HL-60/S4 (cell line): ENCODE results near the gene PLAAT3.
"Not testable (repeated sequence)": the region's sequence is repeated elsewhere in the genome, so short reads cannot be mapped to it uniquely, and the experiment has no call there.

ENCODE experiments used
- in situ Hi-C: fragments of 300-500 bp; cut with MboI; formaldehyde crosslinking; loops from 2 replicates; pipeline ENCODE4 v1.14.3; 2022; ENCODE audit warnings: low sequenced_read_pairs

PLAAT3 gene

GRCh38 chr11:63614136-63614671 is at the start of gene PLAAT3:
Gene PLAAT3 (minus strand): TSS chr11:63614433. CDS start chr11:63614014, 419 bp downstream.
- in situ Hi-C loops: no loop called here

DNA sequence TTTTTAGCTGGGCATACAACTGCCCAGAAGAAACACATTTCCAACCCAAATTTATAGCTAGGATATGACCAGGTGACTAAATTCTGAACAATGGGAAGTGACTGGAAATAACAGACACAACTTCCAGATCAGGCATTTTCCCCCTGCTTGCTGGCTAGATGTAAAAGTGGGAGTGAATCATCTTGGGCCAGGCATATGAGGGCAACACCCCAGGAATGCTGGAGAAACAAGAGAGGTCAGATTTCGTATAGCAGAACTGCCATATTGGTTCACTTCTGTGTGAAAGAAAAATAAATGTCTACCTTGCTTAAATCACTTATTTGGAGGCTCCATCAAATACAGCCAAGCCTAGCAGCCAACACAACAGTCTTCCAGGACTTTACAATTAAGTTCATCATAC is 49.6 kb upstream of the PLAAT3 start:
- in situ Hi-C loops: no loop called here

- in situ Hi-C loops: no loop called here
Measured at GRCh38 chr11:63660972-63661371, 46.7 kb upstream of the PLAAT3 start.

DNA sequence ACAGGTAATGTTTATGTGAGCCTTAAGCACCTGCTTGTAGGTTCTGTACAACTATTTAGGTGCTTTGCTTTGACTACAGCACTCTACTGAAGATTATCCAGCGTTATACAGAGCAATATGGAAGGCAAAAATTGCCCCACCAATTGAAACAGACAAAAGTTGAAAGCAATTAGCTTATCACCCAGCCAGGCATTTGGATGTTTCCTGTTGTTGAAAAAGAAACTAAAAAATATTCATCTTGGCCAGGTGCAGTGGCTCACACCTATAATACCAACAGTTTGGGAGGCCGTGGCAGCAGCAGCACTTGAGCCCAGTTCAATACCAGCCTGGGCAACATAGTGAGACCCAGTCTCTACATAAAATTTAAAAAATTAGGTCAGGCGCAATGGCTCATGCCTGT is 38.4 kb upstream of the PLAAT3 start:
- in situ Hi-C loops: no loop called here

GRCh38 chr11:63643205-63643604 is 29.0 kb upstream of the PLAAT3 start:
- in situ Hi-C loops: no loop called here

- in situ Hi-C loops: no loop called here
Measured at GRCh38 chr11:63641727-63642126, 27.5 kb upstream of the PLAAT3 start.

DNA sequence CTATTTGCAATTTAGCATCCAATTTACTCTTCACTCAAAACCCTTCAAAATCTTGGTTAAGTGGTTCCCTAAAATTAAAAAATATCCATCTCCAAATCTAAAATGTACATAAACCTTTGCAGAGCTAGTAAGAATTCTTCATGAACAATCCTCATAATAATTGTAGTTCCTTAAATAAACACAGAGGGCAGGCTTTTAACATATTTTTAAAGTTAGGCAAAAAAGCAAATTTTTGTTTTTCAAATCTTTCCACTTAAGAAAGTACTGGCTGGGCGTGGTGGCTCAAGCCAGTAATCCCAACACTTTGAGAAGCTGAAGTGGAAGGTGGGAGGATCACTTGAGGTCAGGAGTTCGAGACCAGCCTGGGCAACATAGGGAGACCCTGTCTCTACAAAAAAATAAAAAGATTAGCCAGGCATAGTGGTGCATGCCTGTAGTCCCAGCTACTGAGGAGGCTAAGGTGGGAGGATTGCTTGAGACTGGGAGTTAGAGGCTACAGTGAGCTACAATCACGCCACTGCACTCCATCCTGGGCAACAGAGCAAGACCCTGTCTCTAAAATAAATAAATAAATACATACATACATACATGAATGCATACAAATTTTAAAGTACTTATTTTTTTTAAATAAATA is 25.1 kb upstream of the PLAAT3 start:
- in situ Hi-C loops: no loop called here

DNA sequence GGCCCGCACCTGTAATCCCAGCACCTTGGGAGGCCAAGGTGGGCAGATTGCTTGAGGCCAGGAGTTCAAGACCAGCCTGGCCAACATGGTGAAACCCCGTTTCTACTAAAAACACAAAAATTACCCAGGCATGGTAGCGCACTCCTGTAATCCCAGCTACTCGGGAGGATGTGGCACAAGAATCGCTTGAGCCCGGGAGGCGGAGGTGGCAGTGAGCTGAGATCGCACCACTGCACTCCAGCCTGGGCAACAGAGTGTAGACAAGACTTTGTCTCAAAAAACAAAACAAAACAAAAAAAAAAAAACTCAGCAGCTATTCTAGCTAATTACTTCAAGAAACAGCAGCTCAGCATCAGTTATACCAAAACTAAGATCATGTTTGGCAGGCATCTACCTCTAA is 24.2 kb upstream of the PLAAT3 start:
- in situ Hi-C loops: not testable (repeated sequence)

- in situ Hi-C loops: no loop called here
Measured at GRCh38 chr11:63635762-63636465, 21.7 kb upstream of the PLAAT3 start.

- in situ Hi-C loops: no loop called here
Measured at GRCh38 chr11:63629426-63629825, 15.2 kb upstream of the PLAAT3 start.

DNA sequence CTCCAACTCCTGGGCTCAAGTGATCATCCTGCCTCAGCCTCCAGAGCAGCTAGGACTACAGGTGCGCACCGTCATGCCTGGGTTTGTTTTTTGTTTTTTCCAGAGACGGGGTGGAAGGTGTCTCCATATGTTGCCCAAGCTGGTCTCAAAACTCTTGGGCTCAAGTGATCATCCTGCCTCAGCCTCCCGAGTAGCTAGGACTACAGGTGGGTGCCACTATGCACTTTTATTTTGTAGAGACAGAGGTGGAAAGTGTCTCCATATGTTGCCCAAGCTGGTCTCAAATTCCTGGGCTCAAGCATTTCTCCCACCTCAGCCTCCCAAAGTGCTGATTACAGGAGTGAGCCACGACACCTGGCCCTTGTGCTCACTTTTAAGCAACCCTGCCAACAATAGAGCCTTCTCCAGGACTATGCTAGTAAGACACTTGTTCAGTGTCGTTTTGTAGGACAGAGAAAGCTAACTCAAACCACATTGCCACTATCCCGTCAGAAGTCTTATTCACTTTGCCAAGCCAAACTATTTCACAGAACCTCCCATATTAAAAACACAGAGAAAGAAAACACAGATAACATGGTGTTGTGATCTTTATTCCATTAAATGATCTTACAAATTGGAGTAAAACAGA is 9.4 kb upstream of the PLAAT3 start:
- in situ Hi-C loops: no loop called here

DNA sequence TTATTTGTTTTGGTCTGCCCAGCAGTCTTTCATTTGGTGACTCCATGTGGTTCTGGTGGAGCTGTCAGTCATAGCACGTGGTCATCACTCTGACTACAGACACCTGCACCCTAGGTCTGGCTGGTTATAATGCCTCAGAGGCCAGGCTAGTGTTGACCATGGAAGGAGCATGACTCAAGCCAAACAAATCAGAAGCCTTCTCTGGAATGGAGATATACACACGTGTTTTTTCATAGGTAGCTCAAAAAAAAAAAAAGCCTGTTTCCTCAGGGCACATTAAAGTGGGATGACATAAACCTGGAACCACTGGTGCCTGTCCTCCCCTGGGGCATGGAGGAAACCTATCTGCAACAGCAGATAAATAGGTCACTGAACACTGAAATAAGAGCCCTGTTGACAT is 8.1 kb upstream of the PLAAT3 start:
- in situ Hi-C loops: no loop called here

DNA sequence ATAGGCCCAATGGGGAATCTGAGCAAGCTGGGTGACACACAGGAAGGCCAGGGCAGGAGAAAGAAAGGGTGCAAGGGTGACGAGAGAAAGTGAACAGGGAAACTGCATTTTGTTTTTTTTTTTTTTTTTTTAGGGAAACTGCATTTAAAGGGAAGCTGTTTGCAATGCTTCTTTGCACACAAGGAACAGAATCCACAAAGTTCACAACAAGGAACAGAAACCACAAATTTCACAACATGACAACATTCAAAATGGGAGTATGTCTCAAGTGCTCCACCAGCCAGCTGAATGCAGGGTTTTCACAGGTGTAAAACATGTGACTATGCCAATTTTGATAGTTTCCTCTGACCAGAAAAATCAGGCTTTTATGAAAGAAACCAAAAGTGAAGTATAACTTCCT is 6.8 kb upstream of the PLAAT3 start:
- in situ Hi-C loops: no loop called here

DNA sequence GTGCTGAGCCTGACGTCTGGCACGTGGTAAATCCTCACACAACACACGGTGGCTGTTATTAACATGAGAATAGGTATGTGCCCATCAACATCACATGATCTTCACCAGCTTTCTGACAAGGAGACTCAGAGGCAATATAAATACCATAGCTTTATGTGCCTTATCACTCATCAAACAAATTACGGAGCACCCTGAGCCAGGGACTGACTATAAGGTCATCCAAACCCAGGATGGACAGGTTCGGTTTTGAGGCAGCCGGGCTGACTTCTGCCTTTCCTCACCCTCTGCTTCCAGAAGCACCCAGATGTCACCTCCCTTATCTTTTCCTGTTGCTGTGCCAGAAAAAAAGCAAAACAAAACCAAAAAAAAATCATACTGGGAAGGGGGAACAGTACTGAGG is 5.7 kb upstream of the PLAAT3 start:
- in situ Hi-C loops: no loop called here

DNA sequence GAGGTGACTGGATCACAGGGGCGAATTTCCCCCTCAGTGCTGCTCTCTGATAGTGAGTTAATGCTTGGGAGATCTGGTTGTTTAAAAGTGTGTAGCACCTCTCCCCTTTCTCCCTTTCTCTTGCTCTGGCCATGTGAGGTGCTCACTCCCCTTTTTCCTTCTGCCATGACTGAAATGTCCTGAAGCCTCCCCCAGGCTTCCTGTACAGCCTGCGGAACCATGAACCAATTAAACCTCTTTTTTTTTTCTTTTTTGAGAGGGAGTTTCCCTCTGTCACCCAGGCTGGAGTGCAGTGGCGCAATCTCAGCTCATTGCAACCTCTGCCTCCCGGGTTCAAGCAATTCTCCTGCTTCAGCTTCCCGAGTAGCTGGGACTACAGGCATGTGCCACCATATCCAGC is 3.5 kb upstream of the PLAAT3 start:
- in situ Hi-C loops: not testable (repeated sequence)

DNA sequence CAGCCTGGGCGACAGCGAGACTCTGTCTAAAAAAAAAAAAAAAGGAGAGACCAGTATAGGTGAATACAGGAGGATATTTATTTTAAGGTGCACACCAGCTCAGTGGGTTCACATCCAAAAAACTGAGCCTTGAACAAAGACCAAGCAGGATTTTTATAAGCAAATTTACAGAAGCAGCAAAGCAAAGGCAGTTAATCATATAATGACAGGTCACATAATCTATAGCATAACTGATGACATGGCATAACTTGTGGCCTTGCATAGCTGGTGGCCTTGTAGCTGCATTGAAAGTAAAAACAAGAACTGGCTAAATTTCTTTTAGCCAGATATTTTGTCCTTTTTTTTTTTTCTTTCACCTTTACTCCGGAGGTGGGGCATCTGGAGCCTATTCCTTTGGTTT is 2.7 kb upstream of the PLAAT3 start:
- in situ Hi-C loops: no loop called here

- in situ Hi-C loops: no loop called here
Measured at GRCh38 chr11:63613517-63614135, 607 bp downstream of the PLAAT3 start.

DNA sequence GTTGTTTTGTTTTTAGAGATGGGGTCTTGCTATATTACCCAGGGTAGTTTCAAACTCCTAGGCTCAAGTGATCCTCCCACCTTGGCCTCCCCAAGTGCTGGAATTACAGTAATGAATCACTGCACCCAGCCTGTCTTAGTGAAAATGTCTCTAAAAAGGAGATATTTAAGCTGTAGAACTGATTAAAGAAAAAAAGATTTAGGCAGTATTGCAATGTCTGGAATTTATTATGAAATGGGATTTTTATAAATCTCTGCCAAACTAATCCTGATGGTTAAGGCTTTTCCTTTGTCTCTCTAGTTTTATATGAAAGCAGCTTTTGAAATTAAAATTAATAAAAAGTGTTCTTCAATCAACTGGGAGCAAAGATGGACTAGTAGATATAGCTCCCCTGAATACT is 2.1 kb downstream of the PLAAT3 start:
- in situ Hi-C loops: no loop called here

GRCh38 chr11:63611395-63611747 is 2.9 kb downstream of the PLAAT3 start:
- in situ Hi-C loops: no loop called here

DNA sequence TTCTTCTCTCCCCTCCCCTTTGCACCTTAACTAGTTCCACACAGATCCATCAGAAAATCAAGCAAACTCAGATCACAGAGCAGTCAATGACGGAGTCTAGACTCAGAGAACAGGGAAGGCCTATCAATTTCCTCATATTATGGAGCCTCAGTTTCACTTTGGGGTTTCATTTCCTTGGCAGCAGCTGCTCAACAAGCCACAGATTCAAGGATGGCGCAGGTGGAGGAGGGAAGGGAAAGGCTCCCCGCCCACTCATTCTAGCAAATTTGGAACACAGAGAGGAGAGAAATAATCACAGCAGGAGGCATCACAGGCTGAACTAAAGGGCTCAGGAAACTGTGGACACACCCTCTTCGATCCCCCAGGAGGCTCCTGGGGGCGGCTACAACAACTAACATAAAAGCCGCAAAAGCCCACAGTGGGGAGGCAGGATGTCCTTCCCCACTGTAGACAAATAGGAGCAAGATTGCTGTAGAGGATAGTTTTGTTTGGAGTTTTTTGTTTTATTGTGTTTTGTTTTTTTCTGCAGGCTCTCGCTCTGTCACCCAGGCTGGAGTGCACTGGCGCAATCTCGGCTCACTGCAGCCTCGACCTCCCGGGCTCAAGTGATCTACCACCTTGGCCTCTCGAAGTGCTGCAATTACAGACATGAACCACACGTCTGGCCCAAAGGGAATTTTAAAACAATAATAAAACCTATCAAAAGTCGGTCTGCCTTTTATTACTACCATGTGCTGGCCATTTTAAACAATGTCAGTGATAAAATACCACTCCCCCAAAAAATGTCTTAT is 3.4 kb downstream of the PLAAT3 start:
- in situ Hi-C loops: no loop called here
